ENCODE results near the gene GLI3.

GRCh38 chr7:42057331-42057730, 179.7 kb downstream of the GLI3 start:
- no peak for TF ChIP-seq ZNF391 (tag by site-specific recombination; IDR thresholded peaks at IDR 0.05; ENCODE audit: borderline replicate concordance, low read depth)
- no peak for TF ChIP-seq CTCF (tag by site-specific recombination; IDR thresholded peaks at IDR 0.05)
- no peak for TF ChIP-seq ZNF561 (tag by site-specific recombination; IDR thresholded peaks at IDR 0.05; ENCODE audit: borderline replicate concordance)
- no peak for TF ChIP-seq ZNF311 (tag by site-specific recombination; IDR thresholded peaks at IDR 0.05; ENCODE audit: borderline replicate concordance)
- TF ChIP-seq, protein P1, sequence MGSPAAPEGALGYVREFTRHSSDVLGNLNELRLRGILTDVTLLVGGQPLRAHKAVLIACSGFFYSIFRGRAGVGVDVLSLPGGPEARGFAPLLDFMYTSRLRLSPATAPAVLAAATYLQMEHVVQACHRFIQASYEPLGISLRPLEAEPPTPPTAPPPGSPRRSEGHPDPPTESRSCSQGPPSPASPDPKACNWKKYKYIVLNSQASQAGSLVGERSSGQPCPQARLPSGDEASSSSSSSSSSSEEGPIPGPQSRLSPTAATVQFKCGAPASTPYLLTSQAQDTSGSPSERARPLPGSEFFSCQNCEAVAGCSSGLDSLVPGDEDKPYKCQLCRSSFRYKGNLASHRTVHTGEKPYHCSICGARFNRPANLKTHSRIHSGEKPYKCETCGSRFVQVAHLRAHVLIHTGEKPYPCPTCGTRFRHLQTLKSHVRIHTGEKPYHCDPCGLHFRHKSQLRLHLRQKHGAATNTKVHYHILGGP (tag by site-specific recombination; IDR thresholded peaks at IDR 0.05): no peak
- no peak for TF ChIP-seq ZNF785 (tag by site-specific recombination; IDR thresholded peaks at IDR 0.05)
- TF ChIP-seq TCF7L2 (IDR thresholded peaks at IDR 0.05; ENCODE audit: borderline replicate concordance, low read depth, low read length): no peak
- no peak for TF ChIP-seq ATF2 (tag by site-specific recombination; IDR thresholded peaks at IDR 0.05; ENCODE audit: low read depth)
- no peak for TF ChIP-seq ZBTB8A (tag by site-specific recombination; IDR thresholded peaks at IDR 0.05)
- TF ChIP-seq SP2 (tag by site-specific recombination; IDR thresholded peaks at IDR 0.05): no peak
- no peak for TF ChIP-seq ZFP3 (tag by site-specific recombination; IDR thresholded peaks at IDR 0.05; ENCODE audit: low read depth)
- TF ChIP-seq ZNF624 (tag by site-specific recombination; IDR thresholded peaks at IDR 0.05): no peak
- TF ChIP-seq ZNF140 (tag by site-specific recombination; IDR thresholded peaks at IDR 0.05): no peak
- TF ChIP-seq TRIM28 (IDR thresholded peaks at IDR 0.05; ENCODE audit: borderline replicate concordance, low read length): no peak
